ENCODE results near the gene RNF43.
"Not testable (repeated sequence)": the region's sequence is repeated elsewhere in the genome, so short reads cannot be mapped to it uniquely, and the experiment has no call there.

RNF43 gene

DNA sequence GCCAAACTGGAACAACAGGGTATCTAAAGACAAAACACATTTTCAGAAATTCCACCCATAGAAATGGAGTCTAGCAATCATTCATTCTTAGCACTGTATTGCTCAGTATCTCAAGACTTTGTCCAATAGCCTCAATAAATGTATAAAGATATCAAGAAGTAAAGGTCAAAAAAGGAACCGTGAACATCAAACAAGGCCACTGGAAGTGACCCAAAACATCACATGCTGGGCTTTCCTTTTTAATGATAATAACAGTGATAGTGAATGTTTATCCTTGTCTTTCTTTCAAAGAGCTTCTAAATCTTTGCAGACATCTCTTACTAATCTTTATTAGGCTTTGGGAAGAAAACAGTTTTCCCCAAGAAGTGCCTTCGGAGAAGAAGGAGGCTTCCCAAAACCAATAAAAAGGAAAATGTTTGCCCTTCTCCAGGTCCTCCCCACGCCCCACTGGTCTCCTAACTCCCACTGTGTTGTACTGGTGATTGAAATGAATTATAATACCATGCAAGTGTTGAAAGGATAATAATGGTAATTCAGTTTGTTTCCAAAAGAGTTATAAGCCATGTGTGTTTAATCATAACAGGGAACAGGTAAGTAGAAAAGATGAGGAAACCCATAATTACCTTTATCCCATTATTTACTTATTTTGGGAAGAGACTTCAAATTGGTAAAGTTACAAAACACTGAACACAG, 18.6 kb downstream of the RNF43 start:
- H3K9me3 Mint-ChIP-seq: no peaks in the 10 kb centered on the region
- no peaks in the 10 kb centered on the region for H3K27me3 Mint-ChIP-seq (ENCODE audit: low read depth)
- peaks cover 41% of the 10 kb centered on the region for H3K4me1 Mint-ChIP-seq (ENCODE audit: low read depth)
- peaks cover 4% of the 10 kb centered on the region for H3K36me3 Mint-ChIP-seq (ENCODE audit: low read depth)
- no peak for DNase-seq (ENCODE audit: low spot score)
- H3K4me3 Mint-ChIP-seq: no peak overlapping the region
- no peak overlapping the region for H3K27ac Mint-ChIP-seq

DNA sequence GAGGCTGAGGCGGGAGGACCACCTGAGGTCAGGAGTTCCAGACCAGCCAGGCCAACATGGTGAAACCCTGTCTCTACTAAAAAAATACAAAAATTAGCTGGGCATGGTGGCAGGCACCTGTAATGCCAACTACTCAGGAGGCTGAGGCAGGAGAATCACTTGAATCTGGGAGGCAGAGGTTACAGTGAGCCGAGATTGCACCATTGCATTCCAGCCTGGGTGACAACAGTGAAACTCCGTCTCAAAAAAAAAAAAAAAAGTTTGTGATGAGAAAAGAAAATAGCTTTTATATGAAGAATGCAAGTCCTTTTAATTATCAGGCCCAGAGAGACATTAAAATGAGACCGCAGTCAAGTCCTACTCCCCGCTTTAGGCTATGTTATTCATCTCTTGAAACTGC, 19.9 kb downstream of the RNF43 start:
- H3K9me3 Mint-ChIP-seq; H3K27me3 Mint-ChIP-seq (ENCODE audit: low read depth); H3K4me3 Mint-ChIP-seq; H3K27ac Mint-ChIP-seq; DNase-seq (ENCODE audit: low spot score); H3K36me3 Mint-ChIP-seq (ENCODE audit: low read depth): not testable (repeated sequence)
- peaks cover 33% of the 10 kb centered on the region for H3K4me1 Mint-ChIP-seq (ENCODE audit: low read depth)

DNA sequence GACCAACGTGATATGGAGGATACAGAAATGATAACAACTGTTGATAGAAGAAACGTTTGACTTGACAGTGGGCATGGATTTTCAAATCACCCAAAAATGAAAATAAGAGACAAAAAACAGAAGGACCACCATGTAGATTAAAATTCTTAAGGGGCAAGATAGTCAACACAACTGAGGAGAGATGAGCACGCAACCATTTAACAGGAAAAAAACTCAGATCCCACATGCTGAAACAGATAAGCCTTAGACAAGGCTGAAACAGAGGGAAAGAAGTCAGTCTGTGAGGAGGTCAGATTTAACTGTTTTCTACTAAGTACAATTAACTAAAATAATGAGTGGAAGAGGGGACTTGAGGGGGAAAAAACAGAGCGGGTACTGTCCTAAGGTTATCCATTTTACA, 21.2 kb downstream of the RNF43 start:
- H3K27ac Mint-ChIP-seq: no peak overlapping the region
- no peaks in the 10 kb centered on the region for H3K27me3 Mint-ChIP-seq (ENCODE audit: low read depth)
- peaks cover 32% of the 10 kb centered on the region for H3K4me1 Mint-ChIP-seq (ENCODE audit: low read depth)
- H3K9me3 Mint-ChIP-seq: no peaks in the 10 kb centered on the region
- DNase-seq (ENCODE audit: low spot score): no peak
- H3K4me3 Mint-ChIP-seq: no peak overlapping the region
- peaks cover 4% of the 10 kb centered on the region for H3K36me3 Mint-ChIP-seq (ENCODE audit: low read depth)

DNA sequence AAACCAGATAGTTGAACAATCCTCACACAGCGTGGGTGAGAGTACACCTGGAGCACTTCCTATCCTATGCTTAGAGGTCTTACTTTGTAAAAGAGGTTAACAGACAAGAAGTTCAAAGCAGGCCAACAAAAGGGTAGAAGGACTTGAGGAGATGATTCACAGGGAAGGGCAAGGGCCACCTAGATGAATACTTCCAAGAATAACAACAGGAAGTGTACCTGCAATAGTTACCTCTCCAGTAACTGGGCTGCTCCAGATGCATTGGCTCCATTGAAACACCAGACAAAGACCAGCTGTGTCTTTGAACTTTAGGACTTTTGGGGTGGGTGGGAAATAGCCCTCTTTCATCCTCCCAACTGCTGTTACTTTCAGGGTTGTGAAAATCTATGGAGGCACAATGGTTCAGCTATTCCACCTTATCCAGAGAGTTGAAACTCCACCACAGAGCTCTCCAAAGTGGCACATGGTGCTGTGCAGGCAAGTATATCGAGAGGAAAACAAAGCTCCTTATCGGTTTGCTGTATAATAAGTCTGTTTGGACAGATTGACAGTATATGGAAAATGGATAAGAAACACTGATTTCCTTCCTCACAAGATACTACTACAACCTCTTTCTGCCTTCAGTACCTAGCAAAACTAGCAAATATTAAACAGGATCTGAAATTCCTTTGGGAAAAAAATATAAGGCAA, 22.7 kb downstream of the RNF43 start:
- no peak for DNase-seq (ENCODE audit: low spot score)
- peaks cover 4% of the 10 kb centered on the region for H3K36me3 Mint-ChIP-seq (ENCODE audit: low read depth)
- no peaks in the 10 kb centered on the region for H3K9me3 Mint-ChIP-seq
- H3K27me3 Mint-ChIP-seq (ENCODE audit: low read depth): no peaks in the 10 kb centered on the region
- H3K4me1 Mint-ChIP-seq (ENCODE audit: low read depth): peaks cover 31% of the 10 kb centered on the region
- no peak overlapping the region for H3K27ac Mint-ChIP-seq
- H3K4me3 Mint-ChIP-seq: no peak overlapping the region

DNA sequence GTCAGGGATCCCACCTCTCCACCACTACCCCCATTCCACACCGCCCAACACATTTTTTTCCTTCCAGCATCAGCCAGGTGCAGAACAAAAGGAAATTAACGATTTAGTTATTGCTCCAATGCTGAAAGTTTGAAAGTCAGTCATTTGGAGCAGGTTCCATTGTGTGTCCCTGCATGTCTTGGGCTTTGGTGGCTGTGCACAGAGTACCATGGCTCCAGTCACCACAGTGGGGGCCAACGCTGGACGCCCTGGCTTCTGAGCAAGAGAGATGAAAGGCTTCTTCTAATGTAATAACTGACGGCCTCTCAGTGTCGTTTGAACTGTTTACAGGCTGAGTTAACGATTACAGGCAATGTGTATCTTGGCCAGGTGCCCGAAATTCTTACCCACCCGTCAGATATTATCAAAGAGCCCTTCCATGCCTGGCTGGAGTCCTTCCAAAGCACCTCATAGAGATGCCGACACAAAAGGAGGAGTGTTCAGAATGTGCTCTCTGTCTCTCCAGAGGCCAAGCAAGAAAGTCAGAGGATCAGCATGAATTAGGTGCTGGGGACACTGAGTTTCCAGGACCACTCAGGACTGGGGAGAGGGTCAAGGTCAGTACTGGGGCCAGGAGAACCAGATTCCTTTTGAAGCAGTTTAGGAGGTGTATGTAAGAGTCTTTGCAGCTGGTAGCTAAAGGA, 25.9 kb downstream of the RNF43 start:
- Mint-ChIP-seq H3K4me3 (no peak overlapping the region), H3K27ac (no peak overlapping the region), H3K36me3 (ENCODE audit: low read depth) (peaks cover 8% of the 10 kb centered on the region), H3K27me3 (ENCODE audit: low read depth) (no peaks in the 10 kb centered on the region), H3K4me1 (ENCODE audit: low read depth) (peaks cover 53% of the 10 kb centered on the region), H3K9me3 (no peaks in the 10 kb centered on the region)
- DNase-seq (ENCODE audit: low spot score): no peak

DNA sequence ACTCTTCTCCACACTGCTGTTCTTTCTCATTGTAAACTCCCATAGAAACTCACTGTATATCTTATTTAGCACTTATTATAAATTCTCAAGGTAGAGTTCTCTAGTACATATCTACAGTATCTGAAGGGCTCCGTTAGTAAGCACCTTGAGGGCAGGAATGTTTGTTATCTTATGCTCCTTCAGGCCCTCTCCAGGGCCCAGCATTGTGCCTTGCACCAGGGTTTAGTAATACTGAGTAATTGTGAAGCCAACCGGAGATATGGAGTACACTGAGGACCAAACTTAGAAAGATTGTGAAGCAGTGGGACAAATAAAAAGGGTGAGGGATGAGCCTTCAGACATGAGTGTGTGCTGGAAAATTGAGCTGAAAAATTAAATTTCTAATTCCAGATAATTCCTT, 26.4 kb downstream of the RNF43 start:
- H3K27me3 Mint-ChIP-seq (ENCODE audit: low read depth): no peaks in the 10 kb centered on the region
- peaks cover 9% of the 10 kb centered on the region for H3K36me3 Mint-ChIP-seq (ENCODE audit: low read depth)
- H3K9me3 Mint-ChIP-seq: no peaks in the 10 kb centered on the region
- H3K4me3 Mint-ChIP-seq: no peak overlapping the region
- H3K27ac Mint-ChIP-seq: no peak overlapping the region
- no peak for DNase-seq (ENCODE audit: low spot score)
- peaks cover 51% of the 10 kb centered on the region for H3K4me1 Mint-ChIP-seq (ENCODE audit: low read depth)

DNA sequence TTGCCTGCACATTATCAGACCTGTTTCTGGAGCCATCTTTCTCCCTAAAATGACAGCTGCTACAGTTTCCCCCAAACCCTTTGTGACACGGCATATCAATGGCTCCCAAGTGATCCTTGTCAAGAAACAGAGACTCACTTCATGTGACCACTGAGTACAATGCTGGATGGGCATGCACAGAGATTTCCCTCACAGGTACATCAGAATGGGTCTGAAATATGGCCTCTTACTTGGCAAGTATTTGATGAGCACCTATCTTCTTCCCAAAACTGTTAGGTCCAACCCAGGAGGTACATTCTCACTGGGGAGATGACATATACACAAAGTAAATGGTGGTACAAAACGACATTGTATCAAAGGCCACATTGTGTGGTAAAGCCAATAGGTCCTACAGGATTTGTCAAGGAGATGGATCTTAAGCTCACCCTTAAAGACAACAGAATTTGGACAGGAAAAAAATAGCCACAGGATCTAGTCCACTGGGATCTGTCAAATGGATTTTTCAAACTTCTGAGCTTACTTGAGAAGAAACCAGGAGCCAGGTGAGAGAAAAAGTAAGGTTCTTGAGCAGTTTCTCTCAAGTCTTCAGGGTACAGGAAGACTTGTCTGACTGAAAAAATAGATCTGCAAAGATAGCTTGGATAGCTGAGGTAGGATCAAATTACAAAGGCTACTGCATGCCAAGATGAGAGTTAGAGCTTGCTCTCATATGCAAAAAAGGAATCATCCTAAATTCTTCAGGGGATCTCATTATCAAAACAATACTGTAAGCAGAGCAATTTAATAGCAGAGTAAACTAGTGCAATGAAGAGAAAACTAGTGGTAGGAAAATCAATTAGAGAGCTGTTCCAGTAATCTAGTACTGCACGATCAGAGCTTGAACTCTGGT, 28.8 kb downstream of the RNF43 start:
- H3K36me3 Mint-ChIP-seq (ENCODE audit: low read depth): peaks cover 7% of the 10 kb centered on the region
- no peaks in the 10 kb centered on the region for H3K27me3 Mint-ChIP-seq (ENCODE audit: low read depth)
- H3K4me3 Mint-ChIP-seq: no peak overlapping the region
- no peak overlapping the region for H3K27ac Mint-ChIP-seq
- DNase-seq (ENCODE audit: low spot score): no peak
- peaks cover 59% of the 10 kb centered on the region for H3K4me1 Mint-ChIP-seq (ENCODE audit: low read depth)
- H3K9me3 Mint-ChIP-seq: no peaks in the 10 kb centered on the region

DNA sequence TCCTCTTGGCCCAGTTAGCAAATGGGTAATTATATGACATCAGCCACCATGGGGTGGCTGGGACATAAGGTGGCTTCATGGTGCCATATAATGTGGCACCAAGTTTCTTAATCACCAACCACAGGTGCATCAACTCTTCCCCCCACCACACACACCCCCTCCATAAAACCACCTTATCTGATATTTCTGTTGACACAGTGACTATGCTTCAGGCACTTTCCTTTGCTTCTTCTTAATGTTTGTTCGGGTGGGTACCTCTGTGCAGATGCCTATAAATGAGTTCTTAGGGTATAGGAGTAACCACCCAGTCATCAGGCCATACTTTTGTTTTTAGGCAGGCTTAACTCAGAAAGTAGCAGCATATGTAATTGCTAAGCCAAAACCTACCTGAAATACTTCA, 29.5 kb downstream of the RNF43 start:
- Mint-ChIP-seq H3K27me3 (ENCODE audit: low read depth) (no peaks in the 10 kb centered on the region), H3K9me3 (no peaks in the 10 kb centered on the region), H3K27ac (no peak overlapping the region), H3K36me3 (ENCODE audit: low read depth) (peaks cover 7% of the 10 kb centered on the region), H3K4me3 (no peak overlapping the region), H3K4me1 (ENCODE audit: low read depth) (peaks cover 62% of the 10 kb centered on the region)
- peak; percentile 48 for DNase-seq (ENCODE audit: low spot score)

DNA sequence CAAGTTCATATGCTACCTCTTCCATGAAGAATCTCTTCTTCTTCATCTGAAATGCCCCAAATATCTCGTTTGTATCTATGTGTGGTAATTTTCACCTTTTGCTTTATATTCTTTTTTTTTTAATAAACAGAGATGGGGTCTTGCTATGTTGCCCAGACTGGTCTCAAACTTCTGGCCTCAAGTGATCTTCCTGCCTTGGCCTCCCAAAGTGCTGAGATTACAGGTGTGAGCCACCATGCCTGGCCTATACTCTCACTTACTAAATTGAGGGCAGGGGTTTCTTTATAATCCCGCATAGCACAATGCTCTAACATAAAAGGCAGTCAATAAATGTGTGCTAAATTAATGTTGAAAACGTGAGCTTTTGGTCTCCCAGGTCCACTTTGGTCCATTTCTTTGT, 30.6 kb downstream of the RNF43 start:
- no peaks in the 10 kb centered on the region for H3K9me3 Mint-ChIP-seq

DNA sequence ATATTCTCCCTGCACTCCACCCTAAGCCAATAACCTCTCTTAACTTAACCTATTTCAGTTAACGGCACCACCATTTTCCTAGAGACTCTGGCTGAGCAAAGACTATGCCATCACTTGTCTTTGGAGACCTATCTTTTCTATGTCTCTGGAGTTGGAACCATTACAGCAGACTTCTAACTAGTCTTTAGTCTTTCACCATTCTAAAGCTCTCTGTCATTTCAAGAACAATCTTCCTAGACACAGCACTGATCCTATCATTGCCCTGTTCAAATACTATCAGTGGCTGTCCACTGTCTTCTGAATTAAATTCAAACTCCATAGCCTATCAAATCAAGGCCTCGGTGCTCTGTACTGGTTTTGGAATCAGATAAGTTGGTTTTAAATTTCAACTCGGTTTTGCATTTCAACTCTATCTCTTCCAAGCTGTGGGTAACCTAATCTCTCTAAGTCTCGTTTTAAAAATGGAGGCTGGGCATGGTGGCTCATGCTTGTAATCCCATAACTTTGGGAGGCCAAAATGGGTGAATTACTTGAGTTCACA, 31.9 kb downstream of the RNF43 start:
- Mint-ChIP-seq H3K4me1 (ENCODE audit: low read depth) (peaks cover 66% of the 10 kb centered on the region), H3K4me3 (no peak overlapping the region), H3K36me3 (ENCODE audit: low read depth) (peaks cover 16% of the 10 kb centered on the region), H3K9me3 (no peaks in the 10 kb centered on the region), H3K27ac (peak overlapping the region; percentile 58), H3K27me3 (ENCODE audit: low read depth) (no peaks in the 10 kb centered on the region)
- no peak for DNase-seq (ENCODE audit: low spot score)

More for the DNA sequence above, 30.6 kb downstream of the RNF43 start:
- Mint-ChIP-seq H3K4me1 (ENCODE audit: low read depth) (peaks cover 64% of the 10 kb centered on the region), H3K36me3 (ENCODE audit: low read depth) (peaks cover 11% of the 10 kb centered on the region), H3K4me3 (no peak overlapping the region), H3K27me3 (ENCODE audit: low read depth) (no peaks in the 10 kb centered on the region), H3K27ac (no peak overlapping the region)
- no peak for DNase-seq (ENCODE audit: low spot score)

DNA sequence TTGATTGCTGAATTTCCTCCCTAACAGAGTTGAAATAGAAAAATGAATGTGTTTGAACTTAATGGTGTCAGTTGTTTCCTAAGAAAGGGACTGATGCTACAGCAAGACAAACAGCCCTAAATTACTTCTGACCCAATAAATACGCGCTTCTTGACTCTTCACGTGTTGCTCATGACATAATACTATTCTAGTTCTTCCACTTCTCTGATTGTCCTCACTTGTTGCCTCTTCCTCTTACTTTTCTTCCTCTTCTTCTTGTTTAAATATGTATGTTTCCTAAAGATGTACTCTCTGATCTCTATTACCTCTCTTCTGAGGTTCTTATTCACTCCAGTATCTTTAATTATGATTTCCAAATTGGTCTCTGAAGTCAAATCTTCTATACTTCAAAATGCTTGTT, 32.4 kb downstream of the RNF43 start:
- Mint-ChIP-seq H3K4me3 (no peak overlapping the region), H3K9me3 (no peaks in the 10 kb centered on the region), H3K27ac (peak overlapping the region; percentile 58), H3K4me1 (ENCODE audit: low read depth) (peaks cover 68% of the 10 kb centered on the region), H3K36me3 (ENCODE audit: low read depth) (peaks cover 15% of the 10 kb centered on the region), H3K27me3 (ENCODE audit: low read depth) (no peaks in the 10 kb centered on the region)
- no peak for DNase-seq (ENCODE audit: low spot score)

DNA sequence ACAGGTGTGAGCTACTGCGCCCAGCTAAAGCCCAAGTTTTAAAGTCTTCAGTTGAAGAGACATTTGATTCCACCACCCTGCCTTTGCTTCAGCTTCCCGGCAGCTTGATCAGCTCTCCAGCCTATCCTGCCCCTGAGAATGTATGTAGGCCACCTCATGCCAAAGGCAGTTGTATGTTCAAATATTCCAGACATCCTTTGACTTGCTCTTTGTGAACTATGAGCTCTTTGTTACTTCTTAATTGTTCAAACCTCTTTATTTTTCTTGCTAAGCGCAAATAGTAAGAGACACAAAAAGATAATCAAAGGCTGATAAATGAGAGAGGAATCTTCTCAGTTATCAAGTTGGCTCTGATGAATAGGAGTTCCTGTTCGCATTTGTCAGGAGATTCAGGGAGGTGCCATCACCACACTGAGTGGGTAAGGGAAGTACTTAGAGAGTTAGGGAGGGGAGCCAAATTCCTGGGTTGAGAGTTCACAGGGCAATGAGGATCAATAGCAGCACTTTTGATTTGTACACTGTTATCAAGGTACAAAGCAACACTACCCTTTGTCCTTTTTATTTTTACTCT, 33.4 kb downstream of the RNF43 start:
- Mint-ChIP-seq H3K4me3 (peak overlapping the region; percentile 16), H3K27me3 (ENCODE audit: low read depth) (no peaks in the 10 kb centered on the region), H3K4me1 (ENCODE audit: low read depth) (peaks cover 71% of the 10 kb centered on the region), H3K27ac (peak overlapping the region; percentile 53), H3K9me3 (no peaks in the 10 kb centered on the region), H3K36me3 (ENCODE audit: low read depth) (peaks cover 17% of the 10 kb centered on the region)
- DNase-seq (ENCODE audit: low spot score): no peak

DNA sequence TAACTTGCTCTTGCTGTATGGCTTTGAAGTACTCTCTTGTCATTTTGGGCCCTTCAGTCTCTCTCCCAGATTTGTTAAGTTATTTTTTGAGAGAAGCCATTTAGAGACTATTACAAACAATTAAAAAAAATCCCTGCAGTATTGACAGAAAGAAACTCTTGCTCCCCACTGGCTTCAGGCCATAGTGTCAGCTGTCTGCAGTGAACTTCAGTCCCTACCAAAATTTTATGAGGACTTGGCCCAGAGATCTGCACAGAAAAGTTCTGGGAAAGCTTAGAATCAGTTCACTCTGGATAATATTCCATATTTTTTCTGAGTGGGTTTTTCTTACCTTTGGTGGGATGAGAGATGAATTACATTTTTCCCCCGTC, 34.5 kb downstream of the RNF43 start:
- no peak for DNase-seq (ENCODE audit: low spot score)

More for the DNA sequence above, 34.5 kb downstream of the RNF43 start:
- Mint-ChIP-seq H3K27ac (peak overlapping the region; percentile 89), H3K36me3 (ENCODE audit: low read depth) (peaks cover 15% of the 10 kb centered on the region), H3K4me1 (ENCODE audit: low read depth) (peaks cover 67% of the 10 kb centered on the region), H3K27me3 (ENCODE audit: low read depth) (no peaks in the 10 kb centered on the region), H3K9me3 (no peaks in the 10 kb centered on the region), H3K4me3 (peak overlapping the region; percentile 75)

Data from T-helper 2 cell treated with Interferon-gamma antibody and Interleukin-4, amounts not matched to agents 5 μg/mL and 100 μg/mL, for 36 hours (primary cell).